Effector memory CD4-positive, alpha-beta T cell (primary cell): ENCODE data around the gene FGG.

Experiments
- DNase-seq, 3 donors: peaks; one replicate each; pipeline ENCODE4 v3.0.0-alpha.2; 2020
- H3K27ac ChIP-seq: 2 replicates; pipeline ENCODE4 v1.7.0; 2013; ENCODE audit warnings: mild to moderate bottlenecking, low read length, moderate library complexity; ENCODE audit not compliant: insufficient read depth, poor library complexity, severe bottlenecking
- H3K27me3 ChIP-seq: replicated peaks from 2 replicates; pipeline ENCODE4 v1.7.0; 2013; ENCODE audit warnings: mild to moderate bottlenecking, low read length; ENCODE audit not compliant: insufficient read depth, control insufficient read depth, poor library complexity, severe bottlenecking
- H3K36me3 ChIP-seq: 2 replicates; pipeline ENCODE4 v1.7.0; 2013; ENCODE audit warnings: mild to moderate bottlenecking, low read length, moderate library complexity; ENCODE audit not compliant: control insufficient read depth, insufficient read depth
- H3K4me1 ChIP-seq: 2 replicates; pipeline ENCODE4 v1.7.0; 2013; ENCODE audit warnings: low read length, mild to moderate bottlenecking; ENCODE audit not compliant: control insufficient read depth, insufficient read depth, poor library complexity, severe bottlenecking
- H3K4me3 ChIP-seq: 2 replicates; pipeline ENCODE4 v1.7.0; 2013; ENCODE audit warnings: low read length, low read depth, mild to moderate bottlenecking; ENCODE audit not compliant: insufficient read depth, poor library complexity, severe bottlenecking
- H3K9me3 ChIP-seq: 2 replicates; pipeline ENCODE4 v1.7.0; 2013; ENCODE audit warnings: mild to moderate bottlenecking, low read length, moderate library complexity; ENCODE audit not compliant: control insufficient read depth

Gene FGG

GRCh38 chr4:154615211-154615610 is 2.8 kb upstream of the FGG start:
- no peak for DNase-seq
- H3K27me3 ChIP-seq = peaks cover 3% of the 10 kb centered on the region
- H3K4me3 ChIP-seq = no peak overlapping the region
- H3K9me3 ChIP-seq = no peaks in the 10 kb centered on the region
- H3K4me1 ChIP-seq = no peaks in the 10 kb centered on the region
- no peak overlapping the region for H3K27ac ChIP-seq
- H3K36me3 ChIP-seq = no peaks in the 10 kb centered on the region

GRCh38 chr4:154614306-154614705 is 1.9 kb upstream of the FGG start:
- DNase-seq = no peak
- H3K4me3 ChIP-seq = no peak overlapping the region
- no peak overlapping the region for H3K27ac ChIP-seq
- H3K4me1 ChIP-seq = no peaks in the 10 kb centered on the region
- H3K9me3 ChIP-seq = no peaks in the 10 kb centered on the region
- H3K27me3 ChIP-seq = peaks cover 3% of the 10 kb centered on the region
- no peaks in the 10 kb centered on the region for H3K36me3 ChIP-seq

- H3K4me3 ChIP-seq = no peak overlapping the region
- H3K27ac ChIP-seq = no peak overlapping the region
- no peaks in the 10 kb centered on the region for H3K36me3 ChIP-seq
- no peak for DNase-seq
- H3K9me3 ChIP-seq = no peaks in the 10 kb centered on the region
- no peaks in the 10 kb centered on the region for H3K4me1 ChIP-seq
- H3K27me3 ChIP-seq = peaks cover 3% of the 10 kb centered on the region
Measured at GRCh38 chr4:154611833-154612232, 623 bp downstream of the FGG start.

GRCh38 chr4:154610582-154610981 is 1.9 kb downstream of the FGG start:
- Histone ChIP-seq H3K27me3 (peaks cover 3% of the 10 kb centered on the region), H3K4me3 (no peak overlapping the region), H3K36me3 (no peaks in the 10 kb centered on the region), H3K27ac (no peak overlapping the region), H3K9me3 (no peaks in the 10 kb centered on the region), H3K4me1 (no peaks in the 10 kb centered on the region)
- no peak for DNase-seq

- H3K27ac ChIP-seq = no peak overlapping the region
- H3K4me3 ChIP-seq = no peak overlapping the region
- DNase-seq = no peak
- H3K9me3 ChIP-seq = no peaks in the 10 kb centered on the region
- no peaks in the 10 kb centered on the region for H3K36me3 ChIP-seq
- H3K4me1 ChIP-seq = no peaks in the 10 kb centered on the region
- peaks cover 3% of the 10 kb centered on the region for H3K27me3 ChIP-seq
Measured at GRCh38 chr4:154609532-154609931, 2.9 kb downstream of the FGG start.

GRCh38 chr4:154608361-154609252 is 3.8 kb downstream of the FGG start:
- H3K9me3 ChIP-seq = no peaks in the 10 kb centered on the region
- no peak overlapping the region for H3K27ac ChIP-seq
- no peaks in the 10 kb centered on the region for H3K36me3 ChIP-seq
- no peaks in the 10 kb centered on the region for H3K4me1 ChIP-seq
- no peak for DNase-seq
- H3K4me3 ChIP-seq = no peak overlapping the region
- peaks cover 3% of the 10 kb centered on the region for H3K27me3 ChIP-seq

- Histone ChIP-seq H3K9me3 (no peaks in the 10 kb centered on the region), H3K27ac (no peak overlapping the region), H3K36me3 (no peaks in the 10 kb centered on the region), H3K4me3 (no peak overlapping the region), H3K27me3 (no peaks in the 10 kb centered on the region), H3K4me1 (no peaks in the 10 kb centered on the region)
- no peak for DNase-seq
Measured at GRCh38 chr4:154606728-154607723, 5.4 kb downstream of the FGG start.

DNA sequence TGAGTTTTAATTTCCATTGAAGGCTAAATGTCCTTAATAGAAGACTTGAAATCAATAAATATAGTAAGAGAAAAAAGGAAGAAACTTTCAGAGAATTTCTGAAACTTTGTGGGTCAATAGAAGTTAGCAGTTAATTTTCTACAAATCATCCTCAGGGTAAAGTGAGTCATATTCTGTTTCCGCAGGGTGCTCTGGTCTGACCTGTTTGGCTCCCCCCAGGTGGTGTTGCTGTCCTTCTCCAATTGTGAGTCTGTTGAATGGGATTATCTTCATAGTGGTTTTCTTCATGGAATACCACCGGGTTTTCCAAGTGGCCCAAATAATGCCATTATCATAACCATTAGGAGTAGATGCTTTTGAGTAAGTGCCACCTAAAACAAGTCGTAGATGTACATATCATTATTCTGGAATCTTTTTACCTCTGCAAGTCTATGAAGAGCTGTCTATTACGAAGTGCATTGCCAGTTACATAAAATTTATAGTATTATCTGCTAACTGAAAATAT is 7.7 kb downstream of the FGG start:
- no peaks in the 10 kb centered on the region for H3K36me3 ChIP-seq
- no peak for DNase-seq
- no peak overlapping the region for H3K4me3 ChIP-seq

GRCh38 chr4:154603033-154603943 is 9.2 kb downstream of the FGG start:
- no peak overlapping the region for H3K27ac ChIP-seq
- no peaks in the 10 kb centered on the region for H3K9me3 ChIP-seq
- DNase-seq = no peak
- no peaks in the 10 kb centered on the region for H3K4me1 ChIP-seq
- H3K36me3 ChIP-seq = no peaks in the 10 kb centered on the region
- no peaks in the 10 kb centered on the region for H3K27me3 ChIP-seq
- H3K4me3 ChIP-seq = no peak overlapping the region

More for the DNA sequence above, 7.7 kb downstream of the FGG start:
- no peak overlapping the region for H3K27ac ChIP-seq
- H3K4me1 ChIP-seq = no peaks in the 10 kb centered on the region
- H3K9me3 ChIP-seq = no peaks in the 10 kb centered on the region
- H3K27me3 ChIP-seq = no peaks in the 10 kb centered on the region
